Measurements from ENCODE around the gene MORN3. TPM values are rescaled to one million over a fixed set of nuclear protein-coding genes. Genes with fewer than 3 reads are reported as not detected.

MORN3 gene
- total and polyA plus RNA-seq, 9 of the 15 experiments (the other 6 are each of a cell fraction or from before 2014, with no cell fraction given), result 0.09 to 0.27 (median 0.20) TPM

DNA sequence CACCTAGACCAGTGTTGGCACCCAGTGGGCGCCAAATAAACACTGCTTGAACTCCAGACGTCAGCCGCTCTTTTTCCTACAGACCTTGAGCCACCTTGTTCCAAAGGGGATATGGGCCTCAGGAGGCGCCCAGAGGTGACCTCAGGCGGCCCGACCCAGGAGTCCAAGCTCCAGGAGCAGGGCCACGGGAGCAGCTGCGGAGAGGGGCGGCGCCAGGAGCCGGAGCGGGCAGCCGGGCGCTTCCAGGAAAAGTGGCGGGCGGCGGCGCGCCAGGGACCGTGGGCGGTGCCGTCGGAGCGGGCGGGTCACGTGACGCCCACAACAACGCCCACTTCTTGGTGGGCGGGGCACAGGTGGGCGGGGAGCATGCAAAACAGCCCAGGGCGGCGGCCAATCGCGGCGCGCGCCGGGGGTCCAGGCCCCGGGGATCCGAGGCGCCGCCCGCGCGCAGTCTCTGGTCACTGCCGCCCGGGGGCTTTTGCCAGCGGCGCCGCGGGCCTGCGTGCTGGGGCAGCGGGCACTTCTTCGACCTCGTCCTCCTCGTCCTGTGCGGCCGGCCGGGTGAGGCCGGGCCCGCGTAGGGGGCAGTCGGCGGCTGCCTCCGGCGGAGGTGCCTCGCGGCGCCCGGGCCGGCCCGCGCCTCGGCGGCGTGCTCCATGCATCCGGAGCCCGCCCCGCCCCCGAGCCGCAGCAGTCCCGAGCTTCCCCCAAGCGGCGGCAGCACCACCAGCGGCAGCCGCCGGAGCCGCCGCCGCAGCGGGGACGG lies 43.2 kb downstream of the MORN3 start, which contains the start of gene ORAI1 (continued):
- TF ChIP-seq, protein P1, sequence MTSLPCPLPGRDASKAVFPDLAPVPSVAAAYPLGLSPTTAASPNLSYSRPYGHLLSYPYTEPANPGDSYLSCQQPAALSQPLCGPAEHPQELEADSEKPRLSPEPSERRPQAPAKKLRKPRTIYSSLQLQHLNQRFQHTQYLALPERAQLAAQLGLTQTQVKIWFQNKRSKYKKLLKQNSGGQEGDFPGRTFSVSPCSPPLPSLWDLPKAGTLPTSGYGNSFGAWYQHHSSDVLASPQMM (CRISPR knock-in tag; IDR thresholded peaks at IDR 0.05), result no peak
- TF ChIP-seq MAFK (IDR thresholded peaks at IDR 0.05; ENCODE audit: low read length) (no peak), PCBP1 (IDR thresholded peaks at IDR 0.05; ENCODE audit: low read depth, low read length, poor library complexity, severe bottlenecking) (no peak), CBX1 (IDR thresholded peaks at IDR 0.05; ENCODE audit: low read depth) (peak; percentile 7; the same call in 1 of the 2 replicates), RBBP5 (IDR thresholded peaks at IDR 0.05; ENCODE audit: borderline replicate concordance, insufficient read depth, low read length, poor library complexity, severe bottlenecking) (peak; percentile 75), SAP30 (IDR thresholded peaks at IDR 0.05; ENCODE audit: borderline replicate concordance, insufficient read depth, low read depth, low read length, poor library complexity, severe bottlenecking) (peak; percentile 82), TCF7L2 (IDR thresholded peaks at IDR 0.05; ENCODE audit: low read depth, low read length) (no peak)
- TF ChIP-seq, protein P2, sequence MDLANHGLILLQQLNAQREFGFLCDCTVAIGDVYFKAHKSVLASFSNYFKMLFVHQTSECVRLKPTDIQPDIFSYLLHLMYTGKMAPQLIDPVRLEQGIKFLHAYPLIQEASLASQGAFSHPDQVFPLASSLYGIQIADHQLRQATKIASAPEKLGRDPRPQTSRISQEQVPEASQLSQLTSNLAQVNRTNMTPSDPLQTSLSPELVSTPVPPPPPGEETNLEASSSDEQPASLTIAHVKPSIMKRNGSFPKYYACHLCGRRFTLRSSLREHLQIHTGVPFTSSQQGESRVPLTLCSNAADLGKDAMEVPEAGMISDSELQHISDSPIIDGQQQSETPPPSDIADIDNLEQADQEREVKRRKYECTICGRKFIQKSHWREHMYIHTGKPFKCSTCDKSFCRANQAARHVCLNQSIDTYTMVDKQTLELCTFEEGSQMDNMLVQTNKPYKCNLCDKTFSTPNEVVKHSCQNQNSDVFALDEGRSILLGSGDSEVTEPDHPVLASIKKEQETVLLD (IDR thresholded peaks at IDR 0.05), result no peak
- TF ChIP-seq, protein P3, sequence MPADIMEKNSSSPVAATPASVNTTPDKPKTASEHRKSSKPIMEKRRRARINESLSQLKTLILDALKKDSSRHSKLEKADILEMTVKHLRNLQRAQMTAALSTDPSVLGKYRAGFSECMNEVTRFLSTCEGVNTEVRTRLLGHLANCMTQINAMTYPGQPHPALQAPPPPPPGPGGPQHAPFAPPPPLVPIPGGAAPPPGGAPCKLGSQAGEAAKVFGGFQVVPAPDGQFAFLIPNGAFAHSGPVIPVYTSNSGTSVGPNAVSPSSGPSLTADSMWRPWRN (IDR thresholded peaks at IDR 0.05; ENCODE audit: low read depth), result no peak
- TF ChIP-seq, protein P4, sequence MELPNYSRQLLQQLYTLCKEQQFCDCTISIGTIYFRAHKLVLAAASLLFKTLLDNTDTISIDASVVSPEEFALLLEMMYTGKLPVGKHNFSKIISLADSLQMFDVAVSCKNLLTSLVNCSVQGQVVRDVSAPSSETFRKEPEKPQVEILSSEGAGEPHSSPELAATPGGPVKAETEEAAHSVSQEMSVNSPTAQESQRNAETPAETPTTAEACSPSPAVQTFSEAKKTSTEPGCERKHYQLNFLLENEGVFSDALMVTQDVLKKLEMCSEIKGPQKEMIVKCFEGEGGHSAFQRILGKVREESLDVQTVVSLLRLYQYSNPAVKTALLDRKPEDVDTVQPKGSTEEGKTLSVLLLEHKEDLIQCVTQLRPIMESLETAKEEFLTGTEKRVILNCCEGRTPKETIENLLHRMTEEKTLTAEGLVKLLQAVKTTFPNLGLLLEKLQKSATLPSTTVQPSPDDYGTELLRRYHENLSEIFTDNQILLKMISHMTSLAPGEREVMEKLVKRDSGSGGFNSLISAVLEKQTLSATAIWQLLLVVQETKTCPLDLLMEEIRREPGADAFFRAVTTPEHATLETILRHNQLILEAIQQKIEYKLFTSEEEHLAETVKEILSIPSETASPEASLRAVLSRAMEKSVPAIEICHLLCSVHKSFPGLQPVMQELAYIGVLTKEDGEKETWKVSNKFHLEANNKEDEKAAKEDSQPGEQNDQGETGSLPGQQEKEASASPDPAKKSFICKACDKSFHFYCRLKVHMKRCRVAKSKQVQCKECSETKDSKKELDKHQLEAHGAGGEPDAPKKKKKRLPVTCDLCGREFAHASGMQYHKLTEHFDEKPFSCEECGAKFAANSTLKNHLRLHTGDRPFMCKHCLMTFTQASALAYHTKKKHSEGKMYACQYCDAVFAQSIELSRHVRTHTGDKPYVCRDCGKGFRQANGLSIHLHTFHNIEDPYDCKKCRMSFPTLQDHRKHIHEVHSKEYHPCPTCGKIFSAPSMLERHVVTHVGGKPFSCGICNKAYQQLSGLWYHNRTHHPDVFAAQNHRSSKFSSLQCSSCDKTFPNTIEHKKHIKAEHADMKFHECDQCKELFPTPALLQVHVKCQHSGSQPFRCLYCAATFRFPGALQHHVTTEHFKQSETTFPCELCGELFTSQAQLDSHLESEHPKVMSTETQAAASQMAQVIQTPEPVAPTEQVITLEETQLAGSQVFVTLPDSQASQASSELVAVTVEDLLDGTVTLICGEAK (IDR thresholded peaks at IDR 0.05), result no peak
- TF ChIP-seq, protein P4 (CRISPR knock-in tag; IDR thresholded peaks at IDR 0.05), result no peak
- TF ChIP-seq, protein P5, sequence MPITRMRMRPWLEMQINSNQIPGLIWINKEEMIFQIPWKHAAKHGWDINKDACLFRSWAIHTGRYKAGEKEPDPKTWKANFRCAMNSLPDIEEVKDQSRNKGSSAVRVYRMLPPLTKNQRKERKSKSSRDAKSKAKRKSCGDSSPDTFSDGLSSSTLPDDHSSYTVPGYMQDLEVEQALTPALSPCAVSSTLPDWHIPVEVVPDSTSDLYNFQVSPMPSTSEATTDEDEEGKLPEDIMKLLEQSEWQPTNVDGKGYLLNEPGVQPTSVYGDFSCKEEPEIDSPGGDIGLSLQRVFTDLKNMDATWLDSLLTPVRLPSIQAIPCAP (CRISPR knock-in tag; IDR thresholded peaks at IDR 0.05; ENCODE audit: borderline replicate concordance), result no peak
- TF ChIP-seq, protein P6, sequence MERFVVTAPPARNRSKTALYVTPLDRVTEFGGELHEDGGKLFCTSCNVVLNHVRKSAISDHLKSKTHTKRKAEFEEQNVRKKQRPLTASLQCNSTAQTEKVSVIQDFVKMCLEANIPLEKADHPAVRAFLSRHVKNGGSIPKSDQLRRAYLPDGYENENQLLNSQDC (CRISPR knock-in tag; IDR thresholded peaks at IDR 0.05), result 0 out of 2 replicates have a peak, but pooled peaks have one; percentile 36
